ENCODE results near the gene STOX2.

- no peak for TF ChIP-seq GATA2 (IDR thresholded peaks at IDR 0.05; ENCODE audit: low read depth, low read length)
- no peak for TF ChIP-seq GATA3 (IDR thresholded peaks at IDR 0.05; ENCODE audit: low read depth, low read length)
Observed at GRCh38 chr4:183961795-183962194, 56.7 kb downstream of the STOX2 start.

All from SH-SY5Y (cell line).